Ovary (tissue), 9 donors: ENCODE data around the gene DPF3. TPM values are rescaled to one million over a fixed set of nuclear protein-coding genes. Genes with fewer than 3 reads are reported as not detected.

ENCODE experiments used
- DNase-seq, 5 donors: peaks; one replicate each; pipeline ENCODE4 v3.0.0-alpha.2; 2019 to 2020
- H3K27ac ChIP-seq, 2 donors: fragments of 200-600 bp; one replicate each; pipeline versions ENCODE4 v1.5.1 to v1.8.0; 2019 to 2022
- H3K27me3 ChIP-seq: fragments of 200-600 bp; one replicate; pipeline ENCODE4 v1.8.0; 2022
- H3K36me3 ChIP-seq: fragments of 200-600 bp; sonication (generic); one replicate; pipeline ENCODE4 v1.5.1; 2019
- H3K4me1 ChIP-seq: one replicate; pipeline ENCODE4 v1.8.1; 2013; ENCODE audit warnings: mild to moderate bottlenecking, moderate library complexity; ENCODE audit not compliant: insufficient read depth
- H3K4me3 ChIP-seq: fragments of 200-600 bp; sonication (generic); one replicate; pipeline ENCODE4 v1.5.1; 2017
- H3K9me3 ChIP-seq, 2 donors: fragments of 200-600 bp in 1 of 2; sonication (generic) in 1 of 2; one replicate each; pipeline versions ENCODE4 v1.5.1 to v1.8.1; 2013 to 2019; ENCODE audit warnings: mild to moderate bottlenecking in 1 of 2, moderate library complexity in 1 of 2
- EP300 ChIP-seq: sonication (generic); formaldehyde crosslinking; IDR thresholded peaks from one replicate; pipeline ENCODE4 v1.6.1; 2017; ENCODE audit warnings: antibody characterized with exemption
- POLR2A ChIP-seq: fragments of 450-650 bp; IDR thresholded peaks from one replicate; pipeline ENCODE4 v1.6.1; 2017; ENCODE audit warnings: antibody characterized with exemption, mild to moderate bottlenecking, moderate library complexity
- WGBS, 3 donors: extraction: QIAGEN DNeasy Blood & Tissue Kit in 1 of 3; methylation state at CpG; one replicate each; pipeline versions ENCODE4 v1.1.5 to v1.1.7; 2013 to 2017; 5-methylcytosine and 5-hydroxymethylcytosine counted together
- intact Hi-C, 4 donors: fragments of 100-400 bp; cut with DNase I; formaldehyde crosslinking; loops; one replicate each; pipeline versions ENCODE4 v1.11.0 to v1.15.1; 2022 to 2023
- polyA plus RNA-seq, 2 donors: library from polyadenylated mRNA; stranded (reverse); fragments of 200-250 nt in 1 of 2; fragments of 350-450 nt in 1 of 2; fragmentation: Illumina TruSeq in 1 of 2; extraction: RNeasy Lipid Tissue Mini Kit (QIAGEN cat#74804) in 1 of 2; gene quantifications; one replicate each; pipeline ENCODE4 v1.2.3, GENCODE V29; 2013 to 2014
- total RNA-seq, 7 donors: library from RNA; depleted of rRNA in 2 of 7; stranded (reverse); fragments of >200 nt in 2 of 7; fragmentation: NEBNext Ultra II Directional in 3 of 7; extraction: Animal tissue kit (Norgen Biotek cat#: 25700) in 3 of 7; gene quantifications; one replicate each; pipeline versions ENCODE4 v1.1.0 to v1.2.4, GENCODE V29; 2016 to 2023
- TF ChIP-seq, protein P1 (sequence below), 3 donors: fragments of 450-650 bp in 2 of 3; fragments of 200-600 bp in 1 of 3; IDR thresholded peaks; one replicate each; pipeline versions ENCODE4 v1.5.1 to v1.8.0; 2016 to 2022; ENCODE audit warnings: antibody characterized with exemption in 3 of 3, mild to moderate bottlenecking in 1 of 3
- donor health status: DM: no; HTN: no; CAD: no; lungs with moderate emphysema.
- donor health status: DM: no; HTN: no; CAD: no.
- donor health status: Bipolar disorder and iron deficiency.
- donor health status: DM: yes; HTN: yes; CAD: no.
- donor health status: DM: no; HTN: no; CAD: no.
- donor health status: DM: yes; HTN: yes; CAD: no.

Gene DPF3
- total and polyA plus RNA-seq, 9 donors, result 6.3 to 34.4 (median 21.9) TPM

- Histone ChIP-seq H3K36me3 (no peaks in the 10 kb centered on the region), H3K27ac (no peak overlapping the region), H3K4me3 (no peak overlapping the region), H3K27me3 (no peaks in the 10 kb centered on the region), H3K4me1 (peaks cover 2% of the 10 kb centered on the region), H3K9me3 (no peaks in the 10 kb centered on the region)
- TF ChIP-seq, protein P1, sequence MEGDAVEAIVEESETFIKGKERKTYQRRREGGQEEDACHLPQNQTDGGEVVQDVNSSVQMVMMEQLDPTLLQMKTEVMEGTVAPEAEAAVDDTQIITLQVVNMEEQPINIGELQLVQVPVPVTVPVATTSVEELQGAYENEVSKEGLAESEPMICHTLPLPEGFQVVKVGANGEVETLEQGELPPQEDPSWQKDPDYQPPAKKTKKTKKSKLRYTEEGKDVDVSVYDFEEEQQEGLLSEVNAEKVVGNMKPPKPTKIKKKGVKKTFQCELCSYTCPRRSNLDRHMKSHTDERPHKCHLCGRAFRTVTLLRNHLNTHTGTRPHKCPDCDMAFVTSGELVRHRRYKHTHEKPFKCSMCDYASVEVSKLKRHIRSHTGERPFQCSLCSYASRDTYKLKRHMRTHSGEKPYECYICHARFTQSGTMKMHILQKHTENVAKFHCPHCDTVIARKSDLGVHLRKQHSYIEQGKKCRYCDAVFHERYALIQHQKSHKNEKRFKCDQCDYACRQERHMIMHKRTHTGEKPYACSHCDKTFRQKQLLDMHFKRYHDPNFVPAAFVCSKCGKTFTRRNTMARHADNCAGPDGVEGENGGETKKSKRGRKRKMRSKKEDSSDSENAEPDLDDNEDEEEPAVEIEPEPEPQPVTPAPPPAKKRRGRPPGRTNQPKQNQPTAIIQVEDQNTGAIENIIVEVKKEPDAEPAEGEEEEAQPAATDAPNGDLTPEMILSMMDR (IDR thresholded peaks at IDR 0.05), result no peak
- no peak for TF ChIP-seq POLR2A
- no peak for TF ChIP-seq EP300
- DNase-seq, result no peak
- intact Hi-C loops, result no loop called here
- 94 to 96% (median 95%) methylated on average over 3 of the region's 3 CpGs for WGBS, 3 donors
Observed at GRCh38 chr14:72868500-72868899, 25.4 kb downstream of the DPF3 start.

DNA sequence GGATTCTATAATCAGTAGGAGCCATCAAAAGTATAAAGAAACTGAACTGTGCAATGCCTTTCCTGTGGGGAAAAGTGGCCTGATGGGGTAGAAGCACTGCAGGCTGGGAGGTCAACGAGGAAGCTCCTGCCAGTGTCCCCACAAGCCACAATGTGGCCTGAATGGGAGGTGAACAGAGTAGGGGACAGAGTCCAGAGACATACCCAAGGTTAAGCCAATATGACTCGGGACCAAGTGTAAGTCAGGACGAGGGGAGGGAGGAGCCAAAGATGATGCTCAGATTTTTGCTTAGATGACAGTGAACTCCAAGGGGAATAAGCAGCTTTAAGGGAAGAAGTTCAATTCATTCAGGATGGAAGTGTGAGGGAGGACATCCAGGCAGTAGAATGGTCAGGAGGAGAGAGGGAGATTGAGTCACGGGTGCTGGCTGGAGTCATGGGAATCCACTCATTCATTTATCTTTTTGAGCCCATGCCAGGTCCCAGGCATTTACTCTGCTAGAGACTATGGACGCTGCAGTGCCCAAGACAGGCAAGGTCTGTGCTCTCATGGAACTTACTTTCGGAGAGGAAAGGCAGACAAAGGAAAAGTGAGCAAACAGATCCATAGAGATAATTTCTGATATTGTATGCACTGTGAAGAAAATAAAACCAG is 29.1 kb downstream of the DPF3 start:
- TF ChIP-seq, protein P1 (IDR thresholded peaks at IDR 0.05), result no peak
- TF ChIP-seq EP300, result no peak
- TF ChIP-seq POLR2A, result no peak

GRCh38 chr14:72863216-72864006 is 30.5 kb downstream of the DPF3 start:
- Histone ChIP-seq H3K36me3 (no peaks in the 10 kb centered on the region), H3K9me3 (no peaks in the 10 kb centered on the region), H3K27ac (no peak overlapping the region), H3K4me3 (no peak overlapping the region), H3K4me1 (peaks cover 1% of the 10 kb centered on the region), H3K27me3 (no peaks in the 10 kb centered on the region)
- no peak for DNase-seq
- WGBS, 3 donors, result 75 to 81% (median 81%) methylated on average over 7 of the region's 7 CpGs
- TF ChIP-seq, protein P1 (IDR thresholded peaks at IDR 0.05), result no peak
- TF ChIP-seq POLR2A, result no peak
- no peak for TF ChIP-seq EP300
- intact Hi-C loops, result no loop called here

More for the DNA sequence above, 29.1 kb downstream of the DPF3 start:
- WGBS, 3 donors, result 75 to 89% (median 80%) methylated on average over 6 of the region's 6 CpGs
- H3K4me1 ChIP-seq, result no peaks in the 10 kb centered on the region
- H3K27me3 ChIP-seq, result no peaks in the 10 kb centered on the region
- no peak overlapping the region for H3K27ac ChIP-seq
- no peak overlapping the region for H3K4me3 ChIP-seq
- DNase-seq, result no peak
- H3K9me3 ChIP-seq, result no peaks in the 10 kb centered on the region
- intact Hi-C loops, result no loop called here
- no peaks in the 10 kb centered on the region for H3K36me3 ChIP-seq

DNA sequence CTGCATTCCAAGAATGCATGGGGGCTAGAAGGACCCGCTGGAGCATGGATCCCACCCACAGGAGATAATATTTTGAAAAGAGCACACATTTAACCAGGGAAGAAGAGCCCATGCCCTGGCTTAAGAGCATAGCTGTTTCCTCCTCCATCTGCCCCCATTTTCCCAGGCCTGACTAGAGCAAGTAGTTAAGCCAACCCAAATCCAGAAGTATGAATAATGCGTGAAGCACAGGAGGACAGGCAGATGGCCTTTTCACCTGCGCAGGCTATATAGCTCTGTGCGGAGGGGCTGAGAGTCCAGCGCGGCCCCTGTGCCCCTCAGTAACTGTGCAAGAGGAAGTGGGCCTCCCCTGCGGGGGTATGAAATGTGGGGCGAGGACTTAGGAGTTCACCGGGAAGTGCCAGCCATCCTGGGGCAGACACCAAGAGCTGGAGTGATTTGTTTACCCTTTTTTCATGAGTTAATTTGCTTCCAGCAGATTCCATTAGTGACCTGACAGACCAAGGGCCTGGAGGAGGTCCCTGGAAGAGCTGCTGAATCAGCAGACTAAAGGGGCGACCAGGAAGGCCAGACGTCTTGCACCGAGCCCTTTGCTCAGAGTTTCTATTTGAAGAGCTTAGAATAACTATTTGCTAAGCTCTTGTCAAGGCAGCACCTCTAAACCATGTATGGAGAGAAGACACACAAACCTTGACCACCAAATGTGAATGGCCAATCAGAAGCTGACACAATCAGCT is 37.2 kb downstream of the DPF3 start:
- no peak for DNase-seq
- 57 to 68% (median 64%) methylated on average over 12 of the region's 12 CpGs for WGBS, 3 donors
- peaks cover 6% of the 10 kb centered on the region for H3K4me1 ChIP-seq
- no peak overlapping the region for H3K4me3 ChIP-seq
- no peak overlapping the region for H3K27ac ChIP-seq
- intact Hi-C loops, result no loop called here
- no peaks in the 10 kb centered on the region for H3K27me3 ChIP-seq
- TF ChIP-seq EP300 (no peak), POLR2A (no peak)
- TF ChIP-seq, protein P1 (IDR thresholded peaks at IDR 0.05), result no peak
- no peaks in the 10 kb centered on the region for H3K9me3 ChIP-seq
- no peaks in the 10 kb centered on the region for H3K36me3 ChIP-seq
